Liver (tissue), 2 donors: ENCODE data around the gene ABCA3.

Experiments used
- RAD21 ChIP-seq, 2 donors: IDR thresholded peaks; 2 replicates each; pipeline ENCODE4 v1.6.1; 2016; ENCODE audit warnings: antibody characterized with exemption in 2 of 2, mild to moderate bottlenecking in 2 of 2
- TF ChIP-seq, protein P1 (sequence below): IDR thresholded peaks from 2 replicates; pipeline ENCODE4 v1.6.1; 2016; ENCODE audit warnings: antibody characterized with exemption, mild to moderate bottlenecking
- donor health status: healthy.

DNA sequence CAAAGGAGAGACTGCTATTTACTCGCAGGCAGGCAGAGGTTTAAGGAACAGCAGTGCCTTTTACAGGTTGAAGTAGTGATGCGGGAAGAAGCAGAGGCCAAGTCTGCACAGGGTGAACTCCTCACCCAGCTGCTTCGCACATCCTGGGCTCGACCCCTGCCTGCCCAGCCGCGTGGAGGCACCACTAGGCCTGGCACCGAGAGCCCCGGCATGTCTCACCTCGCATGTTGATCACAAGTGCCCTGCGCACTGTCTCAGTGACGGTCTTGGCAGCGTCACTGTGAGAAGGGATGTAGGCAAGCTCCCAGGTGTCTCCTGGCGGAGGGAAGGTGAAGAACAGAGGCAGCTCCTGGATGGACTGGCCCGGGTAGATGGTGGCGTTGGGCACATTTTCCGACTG lies 14.7 kb downstream of the ABCA3 start:
- TF ChIP-seq, protein P1, sequence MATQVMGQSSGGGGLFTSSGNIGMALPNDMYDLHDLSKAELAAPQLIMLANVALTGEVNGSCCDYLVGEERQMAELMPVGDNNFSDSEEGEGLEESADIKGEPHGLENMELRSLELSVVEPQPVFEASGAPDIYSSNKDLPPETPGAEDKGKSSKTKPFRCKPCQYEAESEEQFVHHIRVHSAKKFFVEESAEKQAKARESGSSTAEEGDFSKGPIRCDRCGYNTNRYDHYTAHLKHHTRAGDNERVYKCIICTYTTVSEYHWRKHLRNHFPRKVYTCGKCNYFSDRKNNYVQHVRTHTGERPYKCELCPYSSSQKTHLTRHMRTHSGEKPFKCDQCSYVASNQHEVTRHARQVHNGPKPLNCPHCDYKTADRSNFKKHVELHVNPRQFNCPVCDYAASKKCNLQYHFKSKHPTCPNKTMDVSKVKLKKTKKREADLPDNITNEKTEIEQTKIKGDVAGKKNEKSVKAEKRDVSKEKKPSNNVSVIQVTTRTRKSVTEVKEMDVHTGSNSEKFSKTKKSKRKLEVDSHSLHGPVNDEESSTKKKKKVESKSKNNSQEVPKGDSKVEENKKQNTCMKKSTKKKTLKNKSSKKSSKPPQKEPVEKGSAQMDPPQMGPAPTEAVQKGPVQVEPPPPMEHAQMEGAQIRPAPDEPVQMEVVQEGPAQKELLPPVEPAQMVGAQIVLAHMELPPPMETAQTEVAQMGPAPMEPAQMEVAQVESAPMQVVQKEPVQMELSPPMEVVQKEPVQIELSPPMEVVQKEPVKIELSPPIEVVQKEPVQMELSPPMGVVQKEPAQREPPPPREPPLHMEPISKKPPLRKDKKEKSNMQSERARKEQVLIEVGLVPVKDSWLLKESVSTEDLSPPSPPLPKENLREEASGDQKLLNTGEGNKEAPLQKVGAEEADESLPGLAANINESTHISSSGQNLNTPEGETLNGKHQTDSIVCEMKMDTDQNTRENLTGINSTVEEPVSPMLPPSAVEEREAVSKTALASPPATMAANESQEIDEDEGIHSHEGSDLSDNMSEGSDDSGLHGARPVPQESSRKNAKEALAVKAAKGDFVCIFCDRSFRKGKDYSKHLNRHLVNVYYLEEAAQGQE = no peak
- no peak for TF ChIP-seq RAD21 (IDR thresholded peaks at IDR 0.05)
